ENCODE data around the gene ABHD8.

Gene ABHD8

DNA sequence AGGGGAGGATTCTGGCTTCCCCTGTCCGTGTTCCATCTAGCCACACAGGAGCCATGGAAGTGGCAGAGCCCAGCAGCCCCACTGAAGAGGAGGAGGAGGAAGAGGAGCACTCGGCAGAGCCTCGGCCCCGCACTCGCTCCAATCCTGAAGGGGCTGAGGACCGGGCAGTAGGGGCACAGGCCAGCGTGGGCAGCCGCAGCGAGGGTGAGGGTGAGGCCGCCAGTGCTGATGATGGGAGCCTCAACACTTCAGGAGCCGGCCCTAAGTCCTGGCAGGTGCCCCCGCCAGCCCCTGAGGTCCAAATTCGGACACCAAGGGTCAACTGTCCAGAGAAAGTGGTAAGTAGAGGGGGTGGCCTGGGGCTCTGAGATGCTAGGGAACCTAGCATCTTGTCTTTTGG lies 34.5 kb downstream of the ABHD8 start:
- H3K27ac ChIP-seq = peak overlapping the region; percentile 74
- ChIA-PET CTCF (interaction anchor here (0.6 kb wide), 1 partner anchor 47 kb away, joined by 3 read pairs; no protein-coding TSS in a partner anchor), POLR2A (ENCODE audit: low non-redundant PET) (no interaction called here)
- TF ChIP-seq, protein P1, sequence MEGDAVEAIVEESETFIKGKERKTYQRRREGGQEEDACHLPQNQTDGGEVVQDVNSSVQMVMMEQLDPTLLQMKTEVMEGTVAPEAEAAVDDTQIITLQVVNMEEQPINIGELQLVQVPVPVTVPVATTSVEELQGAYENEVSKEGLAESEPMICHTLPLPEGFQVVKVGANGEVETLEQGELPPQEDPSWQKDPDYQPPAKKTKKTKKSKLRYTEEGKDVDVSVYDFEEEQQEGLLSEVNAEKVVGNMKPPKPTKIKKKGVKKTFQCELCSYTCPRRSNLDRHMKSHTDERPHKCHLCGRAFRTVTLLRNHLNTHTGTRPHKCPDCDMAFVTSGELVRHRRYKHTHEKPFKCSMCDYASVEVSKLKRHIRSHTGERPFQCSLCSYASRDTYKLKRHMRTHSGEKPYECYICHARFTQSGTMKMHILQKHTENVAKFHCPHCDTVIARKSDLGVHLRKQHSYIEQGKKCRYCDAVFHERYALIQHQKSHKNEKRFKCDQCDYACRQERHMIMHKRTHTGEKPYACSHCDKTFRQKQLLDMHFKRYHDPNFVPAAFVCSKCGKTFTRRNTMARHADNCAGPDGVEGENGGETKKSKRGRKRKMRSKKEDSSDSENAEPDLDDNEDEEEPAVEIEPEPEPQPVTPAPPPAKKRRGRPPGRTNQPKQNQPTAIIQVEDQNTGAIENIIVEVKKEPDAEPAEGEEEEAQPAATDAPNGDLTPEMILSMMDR (conservative IDR thresholded peaks at IDR 0.05; ENCODE audit: low read depth) = no peak
- DNase-seq (ENCODE audit: low spot score) = no peak

DNA sequence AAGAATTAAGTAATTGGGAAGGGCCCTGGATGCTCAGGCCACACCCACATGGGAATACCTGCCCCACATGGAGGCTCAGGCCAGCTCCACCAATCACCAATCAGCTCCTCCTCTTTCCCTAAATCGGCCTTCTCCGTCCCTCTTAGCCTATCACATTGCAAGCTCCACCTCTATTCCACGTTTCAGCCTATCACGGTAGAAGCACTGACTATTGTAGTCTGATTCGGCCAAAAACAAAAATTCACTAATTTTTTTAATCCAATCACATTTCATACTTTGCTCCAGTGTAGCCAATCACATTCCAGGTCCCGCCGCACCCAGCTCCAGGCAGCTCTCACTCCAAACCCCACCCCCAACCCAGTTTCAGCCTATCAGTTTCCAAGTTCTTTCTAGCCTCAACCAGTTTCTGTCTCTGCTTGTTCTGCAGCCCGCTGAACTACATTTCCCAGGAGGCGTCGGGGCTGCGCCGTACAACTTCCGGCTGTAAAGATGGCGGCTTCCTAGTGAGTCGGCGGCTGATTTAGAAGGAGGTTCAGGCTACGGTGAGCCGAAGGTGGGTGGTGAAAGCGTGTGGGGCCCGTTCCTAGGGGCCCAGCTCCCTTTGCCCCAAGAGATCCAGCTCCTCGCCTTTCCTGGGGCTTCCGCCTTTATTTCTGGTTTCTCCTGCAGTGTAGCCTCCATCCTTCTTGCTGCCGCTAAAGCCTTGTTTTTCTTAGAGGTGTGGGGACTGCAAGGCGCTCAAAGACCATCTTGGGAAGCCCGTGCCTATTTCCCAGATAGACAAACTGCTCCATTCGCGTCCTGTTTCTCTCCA lies 36.0 kb downstream of the ABHD8 start, which contains the start of gene BABAM1:
TSS of gene BABAM1 (plus strand) at position 469 of the 814 bp plus-strand sequence. CDS start 1,364 bp downstream, outside the sequence.
- H3K27ac ChIP-seq = peak within 1 kb of the TSS; percentile 74
- ChIA-PET POLR2A (ENCODE audit: low non-redundant PET) (no interaction called here), CTCF (interaction anchor here (1.2 kb wide), 1 partner anchor 31 kb away, joined by 4 read pairs; no protein-coding TSS in a partner anchor)
- DNase-seq (ENCODE audit: low spot score) = peak; percentile 100
- TF ChIP-seq, protein P1 (conservative IDR thresholded peaks at IDR 0.05; ENCODE audit: low read depth) = no peak

DNA sequence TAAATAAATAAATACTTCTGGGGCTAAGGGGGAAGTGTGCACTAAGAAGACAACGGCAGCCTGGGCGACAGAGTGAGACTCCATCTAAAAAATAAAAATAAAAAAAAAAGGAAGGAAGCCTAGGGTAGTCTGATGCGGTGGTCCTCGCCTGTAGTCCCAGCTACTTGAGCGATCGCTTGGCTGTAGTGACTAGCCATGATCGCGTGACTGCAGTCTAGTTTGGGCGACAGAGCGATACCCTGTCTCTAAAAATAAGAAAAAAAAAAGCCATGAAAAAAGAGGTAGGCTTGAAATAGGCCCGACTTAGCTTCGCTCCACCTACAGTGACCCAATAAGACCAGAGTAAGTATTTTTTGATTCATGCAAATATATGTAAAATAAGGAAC lies 36.6 kb downstream of the ABHD8 start:
- peak overlapping the region; percentile 74 for H3K27ac ChIP-seq
- DNase-seq (ENCODE audit: low spot score) = no peak
- ChIA-PET CTCF (interaction anchor here (1.2 kb wide), 1 partner anchor 31 kb away, joined by 4 read pairs; no protein-coding TSS in a partner anchor), POLR2A (ENCODE audit: low non-redundant PET) (no interaction called here)
- TF ChIP-seq, protein P1 (conservative IDR thresholded peaks at IDR 0.05; ENCODE audit: low read depth) = no peak

DNA sequence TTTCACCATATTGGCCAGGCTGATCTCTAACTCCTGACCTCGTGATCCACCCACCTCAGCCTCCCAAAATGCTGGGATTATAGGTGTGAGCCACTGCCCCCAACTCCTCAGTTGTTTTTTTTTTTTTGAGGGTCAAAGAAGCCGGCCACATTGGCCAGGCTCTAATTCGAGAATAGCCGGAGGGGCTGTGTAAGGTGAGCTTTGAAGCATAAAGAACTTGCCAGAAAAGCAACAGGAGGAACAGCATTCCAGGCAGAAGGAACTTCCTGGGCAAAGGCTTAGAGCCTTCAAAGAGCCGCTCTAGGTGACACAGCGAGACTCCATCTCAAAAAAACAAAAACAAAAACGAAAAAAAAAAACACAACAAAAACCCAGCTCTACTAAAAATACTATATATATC lies 37.2 kb downstream of the ABHD8 start:
- TF ChIP-seq, protein P1 (conservative IDR thresholded peaks at IDR 0.05; ENCODE audit: low read depth) = no peak
- POLR2A ChIA-PET (ENCODE audit: low non-redundant PET) = no interaction called here
- CTCF ChIA-PET = no interaction called here
- DNase-seq (ENCODE audit: low spot score) = no peak
- H3K27ac ChIP-seq = peak overlapping the region; percentile 74

DNA sequence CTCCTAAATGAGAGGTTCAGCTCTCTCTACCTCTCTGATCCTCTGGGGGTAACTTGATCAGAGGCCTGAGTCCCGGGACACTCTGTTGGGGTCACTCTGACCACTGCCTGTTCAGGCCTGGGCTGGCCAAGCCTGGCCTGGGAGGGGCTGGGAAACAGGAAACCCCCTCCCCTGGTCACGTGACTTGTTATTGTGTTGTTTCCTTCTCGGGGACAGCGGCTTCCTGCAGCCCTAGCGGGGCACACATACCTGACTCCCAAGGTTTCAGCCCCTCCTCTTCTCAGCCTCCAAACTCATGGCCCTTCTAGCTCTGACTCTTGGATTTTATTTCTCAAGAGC lies 38.6 kb downstream of the ABHD8 start, which contains the start of gene USHBP1:
TSS of gene USHBP1 (minus strand) at position 105 of the 339 bp plus-strand sequence. CDS start 446 bp downstream, outside the sequence.
- TF ChIP-seq, protein P1 (conservative IDR thresholded peaks at IDR 0.05; ENCODE audit: low read depth) = no peak
- H3K27ac ChIP-seq = peak within 1 kb of the TSS; percentile 74
- POLR2A ChIA-PET (ENCODE audit: low non-redundant PET) = no interaction called here
- CTCF ChIA-PET = interaction anchor here (0.7 kb wide), 1 partner anchor 19 kb away, joined by 4 read pairs; no protein-coding TSS in a partner anchor
- no peak for DNase-seq (ENCODE audit: low spot score)

DNA sequence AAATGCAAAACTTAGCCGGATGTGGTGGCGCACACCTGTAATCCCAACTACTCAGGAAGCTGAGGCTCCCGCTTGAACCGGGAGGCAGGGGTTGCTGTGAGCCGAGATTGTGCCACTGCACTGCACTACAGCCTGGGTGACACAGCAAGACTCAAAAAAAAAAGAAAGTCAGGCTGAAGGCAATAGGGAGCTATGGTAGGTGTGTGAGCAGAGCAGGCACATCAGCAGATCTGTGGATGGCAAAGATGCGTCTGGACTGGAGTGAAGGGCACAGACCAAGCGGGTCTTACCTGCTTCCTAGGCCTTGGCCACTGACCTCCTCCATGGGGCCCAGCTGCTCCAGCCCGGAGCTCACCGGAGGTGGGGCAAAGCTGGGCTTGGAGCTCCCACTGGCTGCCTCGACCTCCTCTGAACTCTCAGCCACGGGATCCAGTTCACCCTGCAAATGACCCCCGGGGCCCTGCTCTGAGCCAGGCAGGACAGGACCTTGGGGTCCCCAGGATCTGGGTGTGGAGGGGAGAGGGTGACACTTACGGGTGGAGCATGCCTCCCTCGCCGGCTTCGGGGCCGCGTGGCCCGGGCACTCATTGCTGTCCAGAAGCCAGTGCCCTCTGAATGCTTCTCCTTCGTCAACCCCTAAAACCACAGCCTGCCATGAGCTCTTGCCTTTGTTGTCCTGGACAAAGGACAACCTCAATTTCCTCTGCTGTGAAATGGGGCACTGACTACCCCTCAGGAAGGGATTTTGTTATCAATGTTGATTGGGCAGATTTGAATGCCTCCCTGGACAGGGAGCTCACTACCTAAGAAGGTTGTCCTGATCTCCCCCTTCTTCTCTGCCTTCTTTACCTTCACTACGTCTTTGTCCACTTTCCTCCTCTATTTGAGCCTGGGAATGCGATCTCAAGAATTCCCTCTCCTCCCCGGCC lies 39.2 kb downstream of the ABHD8 start:
- no peak for DNase-seq (ENCODE audit: low spot score)
- no peak overlapping the region for H3K27ac ChIP-seq
- CTCF ChIA-PET = interaction anchor here (0.6 to 0.7 kb wide), 2 partner anchors 19 to 128 kb away, joined by 4 read pairs; no protein-coding TSS in a partner anchor
- POLR2A ChIA-PET (ENCODE audit: low non-redundant PET) = interaction anchor here (0.5 kb wide), 1 partner anchor 570 kb away, joined by 4 read pairs; no protein-coding TSS in a partner anchor
- TF ChIP-seq, protein P1 (conservative IDR thresholded peaks at IDR 0.05; ENCODE audit: low read depth) = no peak

All from RWPE1 (cell line).